SH-SY5Y (cell line): Measurements from ENCODE around the gene ZNF544.

Experiments used
- GATA2 ChIP-seq: IDR thresholded peaks from 2 replicates; pipeline ENCODE4 v1.6.1; 2011; ENCODE audit warnings: mild to moderate bottlenecking, low read depth, low read length
- GATA3 ChIP-seq: IDR thresholded peaks from 2 replicates; pipeline ENCODE4 v1.6.1; 2011; ENCODE audit warnings: low read depth, mild to moderate bottlenecking, low read length, moderate library complexity

ZNF544 gene

GRCh38 chr19:58228585-58229254 is at the start of gene ZNF544:
ZNF544 (plus strand) TSS chr19:58228914; CDS start chr19:58244024, 15,110 bp downstream.
- TF ChIP-seq GATA3 (no peak), GATA2 (no peak)

- no peak for TF ChIP-seq GATA2
- TF ChIP-seq GATA3 = no peak
These were observed 46.7 kb upstream of the ZNF544 start for GRCh38 chr19:58181902-58182576.

GRCh38 chr19:58182577-58182988 is 46.1 kb upstream of the ZNF544 start:
- TF ChIP-seq GATA3 (no peak), GATA2 (no peak)

GRCh38 chr19:58182989-58183816 is 45.5 kb upstream of the ZNF544 start, which contains the start of gene ZNF274:
ZNF274 (plus strand) TSS chr19:58183061; CDS start chr19:58183966, 905 bp downstream.
- TF ChIP-seq GATA3 = no peak
- TF ChIP-seq GATA2 = no peak

GRCh38 chr19:58183817-58184215 is 44.9 kb upstream of the ZNF544 start:
- TF ChIP-seq GATA3 = no peak
- no peak for TF ChIP-seq GATA2

- TF ChIP-seq GATA2 (no peak), GATA3 (no peak)
These were observed 31.7 kb upstream of the ZNF544 start for GRCh38 chr19:58196901-58197616.

- no peak for TF ChIP-seq GATA2
- no peak for TF ChIP-seq GATA3
These were observed 24.8 kb upstream of the ZNF544 start for GRCh38 chr19:58203814-58204475.

GRCh38 chr19:58204566-58204965 is 24.1 kb upstream of the ZNF544 start:
- no peak for TF ChIP-seq GATA3
- TF ChIP-seq GATA2 = no peak

GRCh38 chr19:58209577-58209976 is 19.1 kb upstream of the ZNF544 start:
- no peak for TF ChIP-seq GATA2
- no peak for TF ChIP-seq GATA3

GRCh38 chr19:58212336-58213074 is 16.2 kb upstream of the ZNF544 start:
- TF ChIP-seq GATA3 (no peak), GATA2 (no peak)

- TF ChIP-seq GATA2 = no peak
- no peak for TF ChIP-seq GATA3
These were observed 15.7 kb upstream of the ZNF544 start for GRCh38 chr19:58213075-58213369.

GRCh38 chr19:58217069-58217481 is 11.6 kb upstream of the ZNF544 start:
- TF ChIP-seq GATA3 (no peak), GATA2 (no peak)
